ENCODE results near the gene DNAH17.

DNAH17 gene

DNA sequence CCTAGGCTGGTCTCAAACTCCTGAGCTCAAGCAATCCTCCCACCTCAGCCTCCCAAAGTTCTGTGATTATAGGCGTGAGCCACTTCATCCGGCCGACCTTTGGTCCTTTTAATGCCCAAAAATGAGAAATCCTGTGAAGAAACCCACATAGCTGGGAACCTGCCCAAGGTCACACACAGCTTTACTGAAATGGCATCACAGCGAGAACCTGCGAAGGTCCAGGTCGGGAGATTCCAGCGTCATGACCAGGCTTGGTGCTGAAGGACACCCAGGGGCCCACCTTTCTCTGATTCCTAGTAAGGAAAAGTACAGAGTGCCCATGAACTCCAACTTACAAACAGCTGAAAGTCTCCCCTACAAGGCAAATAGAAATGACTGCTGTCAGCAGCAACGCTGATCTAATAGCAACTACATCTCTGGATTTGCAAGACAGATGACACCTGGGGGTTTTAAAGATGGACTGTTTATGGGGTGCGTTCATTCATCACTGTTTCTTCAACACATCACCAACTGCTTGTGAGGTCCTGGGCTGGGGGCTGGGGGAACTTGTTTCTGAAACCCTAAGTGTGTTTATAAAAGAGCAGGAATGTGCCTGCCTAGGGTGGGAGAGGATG lies 24.5 kb upstream of the DNAH17 start:
- Histone ChIP-seq H3K4me1 (ENCODE audit: control insufficient read depth, low read length) (no peaks in the 10 kb centered on the region), H3K4me3 (ENCODE audit: low read length) (no peak overlapping the region), H3K79me2 (ENCODE audit: control insufficient read depth, low read length) (no peaks in the 10 kb centered on the region), H3F3A (ENCODE audit: control insufficient read depth, insufficient read depth) (no peaks in the 10 kb centered on the region), H4K20me1 (ENCODE audit: control insufficient read depth, insufficient read depth, low read depth, low read length) (no peaks in the 10 kb centered on the region), H3K9me3 (ENCODE audit: control insufficient read depth, insufficient read depth, low read length) (no peaks in the 10 kb centered on the region), H3K27ac (ENCODE audit: low read depth, low read length) (no peak overlapping the region), H3K27me3 (ENCODE audit: control insufficient read depth, low read length) (0 out of 2 replicates have a peak, but pooled peaks cover 3% of the 10 kb centered on the region), H3K4me2 (ENCODE audit: low read length) (no peak overlapping the region), H3K36me3 (ENCODE audit: control insufficient read depth, low read length) (no peaks in the 10 kb centered on the region), H3K9me2 (replicated peaks; ENCODE audit: control insufficient read depth, low read length) (no peaks in the 10 kb centered on the region)
- TF ChIP-seq CTCF (IDR thresholded peaks at IDR 0.05; ENCODE audit: low read depth, low read length, poor library complexity, severe bottlenecking): no peak
- TF ChIP-seq EZH2phosphoT487 (IDR thresholded peaks at IDR 0.05; ENCODE audit: borderline replicate concordance, low read length): no peak

GRCh38 chr17:78600181-78600721 lies 23.1 kb upstream of the DNAH17 start:
- H3K9me3 ChIP-seq (ENCODE audit: control insufficient read depth, insufficient read depth, low read length): no peaks in the 10 kb centered on the region
- TF ChIP-seq CTCF (IDR thresholded peaks at IDR 0.05; ENCODE audit: low read depth, low read length, poor library complexity, severe bottlenecking) (no peak), EZH2phosphoT487 (IDR thresholded peaks at IDR 0.05; ENCODE audit: borderline replicate concordance, low read length) (no peak)
- peaks cover 3% of the 10 kb centered on the region; the same call in 1 of the 2 replicates for H3K27me3 ChIP-seq (ENCODE audit: control insufficient read depth, low read length)
- H3K9me2 ChIP-seq (replicated peaks; ENCODE audit: control insufficient read depth, low read length): no peaks in the 10 kb centered on the region
- H3F3A ChIP-seq (ENCODE audit: control insufficient read depth, insufficient read depth): no peaks in the 10 kb centered on the region
- H4K20me1 ChIP-seq (ENCODE audit: control insufficient read depth, insufficient read depth, low read depth, low read length): no peaks in the 10 kb centered on the region
- H3K4me3 ChIP-seq (ENCODE audit: low read length): no peak overlapping the region
- H3K4me2 ChIP-seq (ENCODE audit: low read length): no peak overlapping the region
- no peaks in the 10 kb centered on the region for H3K36me3 ChIP-seq (ENCODE audit: control insufficient read depth, low read length)
- no peak overlapping the region for H3K27ac ChIP-seq (ENCODE audit: low read depth, low read length)
- H3K79me2 ChIP-seq (ENCODE audit: control insufficient read depth, low read length): no peaks in the 10 kb centered on the region
- no peaks in the 10 kb centered on the region for H3K4me1 ChIP-seq (ENCODE audit: control insufficient read depth, low read length)

- H3K4me2 ChIP-seq (ENCODE audit: low read length): no peak overlapping the region
- no peaks in the 10 kb centered on the region for H3K9me2 ChIP-seq (replicated peaks; ENCODE audit: control insufficient read depth, low read length)
- H3K4me3 ChIP-seq (ENCODE audit: low read length): no peak overlapping the region
- no peaks in the 10 kb centered on the region for H3F3A ChIP-seq (ENCODE audit: control insufficient read depth, insufficient read depth)
- no peaks in the 10 kb centered on the region for H4K20me1 ChIP-seq (ENCODE audit: control insufficient read depth, insufficient read depth, low read depth, low read length)
- no peak overlapping the region for H3K27ac ChIP-seq (ENCODE audit: low read depth, low read length)
- H3K9me3 ChIP-seq (ENCODE audit: control insufficient read depth, insufficient read depth, low read length): no peaks in the 10 kb centered on the region
- H3K4me1 ChIP-seq (ENCODE audit: control insufficient read depth, low read length): no peaks in the 10 kb centered on the region
- TF ChIP-seq CTCF (IDR thresholded peaks at IDR 0.05; ENCODE audit: low read depth, low read length, poor library complexity, severe bottlenecking): no peak
- TF ChIP-seq EZH2phosphoT487 (IDR thresholded peaks at IDR 0.05; ENCODE audit: borderline replicate concordance, low read length): no peak
- no peaks in the 10 kb centered on the region for H3K36me3 ChIP-seq (ENCODE audit: control insufficient read depth, low read length)
- H3K79me2 ChIP-seq (ENCODE audit: control insufficient read depth, low read length): no peaks in the 10 kb centered on the region
- peaks cover 6% of the 10 kb centered on the region for H3K27me3 ChIP-seq (ENCODE audit: control insufficient read depth, low read length)
Measured at GRCh38 chr17:78599419-78599818, 22.2 kb upstream of the DNAH17 start.

Data from DOHH2 (cell line).